Omental fat pad (tissue), 4 donors: ENCODE measurements around the gene MACO1. TPM values are rescaled to one million over a fixed set of nuclear protein-coding genes. Genes with fewer than 3 reads are reported as not detected.

ENCODE experiments used
- ATAC-seq: fragments of 150-250 bp; one replicate; pipeline ENCODE4 v1.9.1; 2016; ENCODE audit warnings: mild to moderate bottlenecking, moderate library complexity; ENCODE audit not compliant: low FRiP score
- DNase-seq: peaks from one replicate; pipeline ENCODE4 v3.0.0-alpha.2; 2019; ENCODE audit warnings: low spot score
- total RNA-seq, 4 donors: library from RNA; depleted of rRNA; stranded (reverse); fragments of >200 nt; gene quantifications; one replicate each; pipeline ENCODE4 v1.1.0, GENCODE V29; 2016
- TF ChIP-seq, protein P1 (sequence below), 3 donors: fragments of 450-650 bp; IDR thresholded peaks; one replicate each; pipeline ENCODE4 v1.5.1; 2016 to 2017; ENCODE audit warnings: antibody characterized with exemption in 3 of 3, mild to moderate bottlenecking in 3 of 3, moderate library complexity in 2 of 3

The MACO1 gene
- total RNA-seq, 4 donors from 2014 or later, result 13.0 to 16.6 (median 15.7) TPM

DNA sequence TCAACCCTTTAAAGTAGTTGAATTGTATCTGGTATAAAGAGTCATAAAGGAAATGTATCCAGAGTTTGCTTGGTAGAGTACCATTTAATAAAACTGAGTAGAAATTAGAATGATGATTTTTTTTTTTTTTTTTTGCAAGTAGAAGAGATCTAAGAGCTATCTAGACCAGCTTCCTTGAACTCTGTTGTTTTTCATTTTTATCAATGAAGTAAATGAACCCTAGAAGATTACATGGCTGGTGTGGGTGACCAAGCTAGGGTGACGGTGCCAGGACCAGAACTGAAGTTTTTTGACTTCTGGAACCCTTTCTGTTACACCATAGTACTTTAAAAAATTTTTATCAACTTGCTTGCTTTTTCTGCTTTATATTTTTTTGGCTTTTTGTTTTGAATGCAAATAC lies 36.9 kb downstream of the MACO1 start:
- ATAC-seq (no peak), DNase-seq (no peak)
- TF ChIP-seq, protein P1, sequence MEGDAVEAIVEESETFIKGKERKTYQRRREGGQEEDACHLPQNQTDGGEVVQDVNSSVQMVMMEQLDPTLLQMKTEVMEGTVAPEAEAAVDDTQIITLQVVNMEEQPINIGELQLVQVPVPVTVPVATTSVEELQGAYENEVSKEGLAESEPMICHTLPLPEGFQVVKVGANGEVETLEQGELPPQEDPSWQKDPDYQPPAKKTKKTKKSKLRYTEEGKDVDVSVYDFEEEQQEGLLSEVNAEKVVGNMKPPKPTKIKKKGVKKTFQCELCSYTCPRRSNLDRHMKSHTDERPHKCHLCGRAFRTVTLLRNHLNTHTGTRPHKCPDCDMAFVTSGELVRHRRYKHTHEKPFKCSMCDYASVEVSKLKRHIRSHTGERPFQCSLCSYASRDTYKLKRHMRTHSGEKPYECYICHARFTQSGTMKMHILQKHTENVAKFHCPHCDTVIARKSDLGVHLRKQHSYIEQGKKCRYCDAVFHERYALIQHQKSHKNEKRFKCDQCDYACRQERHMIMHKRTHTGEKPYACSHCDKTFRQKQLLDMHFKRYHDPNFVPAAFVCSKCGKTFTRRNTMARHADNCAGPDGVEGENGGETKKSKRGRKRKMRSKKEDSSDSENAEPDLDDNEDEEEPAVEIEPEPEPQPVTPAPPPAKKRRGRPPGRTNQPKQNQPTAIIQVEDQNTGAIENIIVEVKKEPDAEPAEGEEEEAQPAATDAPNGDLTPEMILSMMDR (IDR thresholded peaks at IDR 0.05), result no peak

DNA sequence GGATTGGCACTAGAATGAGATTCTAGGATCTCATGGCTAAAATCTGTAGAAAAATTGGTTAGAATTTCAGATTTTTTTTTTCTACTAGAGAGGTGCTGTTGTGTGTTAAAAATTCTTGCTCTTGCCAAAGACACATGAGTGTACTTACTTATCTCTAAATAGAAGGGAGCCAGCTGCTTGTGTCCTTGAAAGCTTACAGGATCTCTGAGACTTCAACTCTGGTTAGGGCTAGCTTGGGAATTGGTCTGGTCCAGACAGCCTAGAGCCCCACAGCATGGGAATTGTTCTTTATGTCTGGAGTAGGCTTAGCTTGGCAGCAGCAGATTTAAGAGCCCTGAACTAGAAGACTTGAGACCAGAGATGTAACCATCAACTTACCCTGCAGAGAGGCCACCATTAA lies 37.3 kb downstream of the MACO1 start:
- TF ChIP-seq, protein P1 (IDR thresholded peaks at IDR 0.05), result no peak
- no peak for DNase-seq
- ATAC-seq, result no peak

DNA sequence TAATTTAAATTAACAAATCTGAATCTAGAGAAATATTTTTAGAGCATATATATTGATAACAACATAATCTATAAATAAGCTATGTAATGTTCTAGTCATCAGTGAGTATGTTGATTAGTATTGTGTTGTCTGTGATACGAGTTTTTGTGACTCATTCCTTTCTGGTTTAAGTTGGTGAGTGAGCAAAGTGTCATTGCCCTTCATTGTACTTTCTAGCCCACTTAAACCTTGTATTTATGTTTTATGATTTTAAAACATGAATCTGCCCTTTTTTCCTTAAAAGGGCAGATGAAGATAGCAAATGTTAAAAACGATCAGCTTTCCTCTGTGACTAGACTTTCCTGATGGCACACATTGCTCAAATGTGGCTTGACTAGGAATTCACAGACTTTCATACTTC lies 38.5 kb downstream of the MACO1 start:
- DNase-seq, result no peak
- TF ChIP-seq, protein P1 (IDR thresholded peaks at IDR 0.05), result no peak
- ATAC-seq, result no peak

DNA sequence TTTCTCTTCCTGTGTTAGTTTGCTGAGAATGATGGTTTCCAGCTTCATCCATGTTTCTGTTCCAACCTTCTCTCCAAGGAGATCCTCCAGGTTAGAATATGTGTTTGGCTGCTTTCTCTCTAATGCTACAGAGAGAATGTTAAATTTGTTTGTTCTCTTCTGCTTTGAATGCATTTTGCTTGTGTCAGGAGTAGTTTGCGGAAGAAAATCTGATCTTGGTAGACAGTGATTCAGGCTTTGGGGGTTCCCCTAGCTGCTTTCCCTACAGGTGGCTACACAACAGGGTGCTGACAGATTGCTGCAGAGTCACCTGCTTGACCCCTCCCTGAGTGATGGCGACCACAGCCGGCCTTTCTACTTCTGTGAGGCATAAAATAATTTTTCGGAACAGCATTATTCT lies 41.8 kb downstream of the MACO1 start:
- TF ChIP-seq, protein P1 (IDR thresholded peaks at IDR 0.05), result no peak
- ATAC-seq, result no peak

DNA sequence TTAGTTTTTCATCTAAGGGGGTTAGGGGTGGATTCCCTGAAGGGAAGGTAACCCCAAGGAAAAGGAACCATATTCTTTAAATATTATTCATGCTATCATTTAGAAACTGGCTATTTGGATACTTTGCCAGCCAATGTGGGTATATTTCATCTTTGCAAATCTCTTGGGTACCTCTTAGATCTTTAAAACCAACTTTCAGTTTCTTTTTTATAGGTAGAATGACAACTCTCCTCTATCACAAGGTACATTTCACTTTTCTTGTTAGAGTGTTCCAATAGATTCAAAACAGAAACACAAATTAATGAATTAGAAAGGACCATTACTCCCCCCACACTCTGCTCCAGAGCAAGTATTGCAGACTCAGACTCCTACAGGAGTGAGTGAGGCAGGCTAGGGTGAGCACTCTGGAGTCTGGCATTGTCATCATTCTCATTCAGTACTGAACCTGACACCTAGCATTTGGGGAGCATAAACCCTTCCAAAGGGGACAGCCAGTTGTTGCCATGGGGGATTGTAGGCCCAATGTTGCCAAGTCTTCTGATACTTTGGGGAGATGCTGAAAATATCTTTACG lies 43.0 kb downstream of the MACO1 start:
- DNase-seq (no peak), ATAC-seq (no peak)
- TF ChIP-seq, protein P1 (IDR thresholded peaks at IDR 0.05), result no peak

More for the DNA sequence above, 41.8 kb downstream of the MACO1 start:
- no peak for DNase-seq

DNA sequence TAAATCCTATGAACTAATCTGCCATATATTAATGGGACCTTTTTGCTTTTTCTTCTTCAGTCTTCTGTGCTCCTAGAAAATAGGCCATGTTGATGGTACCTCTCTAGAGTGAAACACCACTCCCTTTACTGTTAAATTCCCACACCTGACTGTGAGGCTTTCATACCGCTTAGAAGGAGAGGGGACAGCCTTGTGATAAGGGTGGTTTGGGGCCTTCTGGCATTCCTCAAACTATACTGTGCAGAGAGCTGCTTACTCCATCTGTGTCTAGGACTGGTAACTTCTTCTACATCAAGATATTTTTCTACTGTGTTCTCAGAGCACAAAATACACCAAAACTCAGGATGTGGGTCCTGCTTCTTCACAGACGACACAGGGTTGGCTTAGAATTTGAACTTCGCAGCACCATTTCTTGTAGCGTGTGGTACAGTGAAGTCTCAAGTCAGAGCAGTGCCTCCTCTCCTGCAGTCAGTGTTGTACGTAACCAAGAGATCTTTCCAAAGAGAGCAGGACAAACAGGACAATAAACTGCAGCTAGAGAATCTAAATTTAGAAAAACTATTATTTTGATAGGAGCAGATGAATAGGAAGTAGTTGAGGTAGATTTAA lies 43.8 kb downstream of the MACO1 start:
- ATAC-seq (no peak), DNase-seq (no peak)
- TF ChIP-seq, protein P1 (IDR thresholded peaks at IDR 0.05), result no peak
